Stimulated activated CD4-positive, alpha-beta T cell treated with anti-CD3 and anti-CD28 coated beads, Interleukin-15, amount 100 ng/mL, for 48 hours (primary cell): ENCODE measurements around the gene VGF.
"Not testable (repeated sequence)": the region's sequence is repeated elsewhere in the genome, so short reads cannot be mapped to it uniquely, and the experiment has no call there.

ENCODE experiments used
- DNase-seq, 2 donors: peaks; one replicate each; pipeline ENCODE4 v3.0.0-alpha.2; 2020; ENCODE audit warnings: low read depth in 2 of 2

VGF gene

GRCh38 chr7:101116898-101117297, 48.5 kb downstream of the VGF start:
- DNase-seq, result no peak

DNA sequence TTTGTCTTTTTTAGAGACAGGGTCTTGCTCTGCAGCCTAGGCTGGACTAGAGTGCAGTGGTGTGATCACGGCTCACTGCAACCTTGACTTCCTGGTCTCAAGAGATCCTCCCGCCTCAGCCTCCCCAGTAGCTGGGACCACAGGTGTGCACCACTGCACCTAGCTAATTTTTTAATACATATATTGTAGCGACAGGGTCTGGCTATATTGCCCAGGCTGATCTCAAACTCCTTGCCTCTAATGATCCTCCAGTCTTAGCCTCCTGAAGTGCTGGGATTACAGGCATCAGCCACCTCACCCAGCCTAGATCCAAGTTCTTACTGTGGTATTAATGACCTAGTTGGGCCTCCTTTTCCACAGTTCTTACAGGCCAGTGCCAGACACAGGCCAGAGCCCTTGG, 50.2 kb downstream of the VGF start:
- DNase-seq, result no peak

DNA sequence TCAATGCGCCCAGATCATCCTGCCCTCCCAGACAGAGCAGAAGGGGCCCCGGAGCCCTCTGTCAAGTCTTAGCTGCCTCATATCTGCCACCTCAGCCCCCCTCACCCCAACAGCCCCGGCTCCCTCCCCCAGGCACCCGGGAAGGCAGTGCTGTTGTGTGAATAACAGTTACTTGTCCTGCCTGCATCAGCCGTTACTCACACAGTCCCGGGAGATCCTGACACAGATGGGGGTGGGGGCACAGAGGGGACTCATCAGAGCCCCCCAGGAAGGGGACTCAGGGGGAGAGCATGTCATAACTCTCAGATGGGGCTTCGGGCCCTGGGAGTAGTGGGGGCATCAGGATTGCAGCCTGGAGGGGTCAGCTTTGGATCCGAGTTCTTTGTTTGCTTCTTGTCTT, 50.9 kb downstream of the VGF start:
- no peak for DNase-seq

GRCh38 chr7:101113836-101114235, 51.5 kb downstream of the VGF start:
- DNase-seq, result no peak

DNA sequence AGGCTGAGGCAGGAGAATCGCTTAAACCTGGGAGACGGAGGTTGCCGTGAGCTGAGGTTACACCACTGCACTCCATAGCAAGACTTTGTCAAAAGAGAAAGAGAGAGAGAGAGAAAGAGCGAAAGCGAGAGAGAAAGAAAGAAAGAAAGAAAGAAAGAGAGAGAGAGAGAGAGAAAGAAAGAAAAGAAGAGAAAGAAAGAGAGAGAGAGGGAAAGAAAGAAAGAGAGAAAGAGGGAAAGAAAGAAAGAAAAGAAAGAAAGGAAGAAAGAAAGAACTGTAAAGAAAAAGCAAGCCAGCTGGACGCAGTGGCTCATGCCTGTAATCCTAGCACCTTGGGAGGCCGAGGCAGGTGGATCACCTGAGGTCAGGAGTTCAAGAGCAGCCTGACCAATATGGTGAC, 52.2 kb downstream of the VGF start:
- not testable (repeated sequence) for DNase-seq
